ENCODE results near the gene CIRBP. TPM values are rescaled to one million over a fixed set of nuclear protein-coding genes. Genes with fewer than 3 reads are reported as not detected.

CIRBP gene
- total and polyA plus RNA-seq, 9 of the 15 experiments (the other 6 are each of a cell fraction or from before 2014, with no cell fraction given): 20.5 to 327 (median 176) TPM

GRCh38 chr19:1249298-1249989, 19.7 kb upstream of the CIRBP start (continued):
- no peak for TF ChIP-seq ZNF586 (CRISPR knock-in tag; conservative IDR thresholded peaks at IDR 0.05)
- TF ChIP-seq CSDE1 (IDR thresholded peaks at IDR 0.05): no peak
- no peak for TF ChIP-seq TCF7 (IDR thresholded peaks at IDR 0.05; ENCODE audit: borderline replicate concordance)
- TF ChIP-seq, protein P1, sequence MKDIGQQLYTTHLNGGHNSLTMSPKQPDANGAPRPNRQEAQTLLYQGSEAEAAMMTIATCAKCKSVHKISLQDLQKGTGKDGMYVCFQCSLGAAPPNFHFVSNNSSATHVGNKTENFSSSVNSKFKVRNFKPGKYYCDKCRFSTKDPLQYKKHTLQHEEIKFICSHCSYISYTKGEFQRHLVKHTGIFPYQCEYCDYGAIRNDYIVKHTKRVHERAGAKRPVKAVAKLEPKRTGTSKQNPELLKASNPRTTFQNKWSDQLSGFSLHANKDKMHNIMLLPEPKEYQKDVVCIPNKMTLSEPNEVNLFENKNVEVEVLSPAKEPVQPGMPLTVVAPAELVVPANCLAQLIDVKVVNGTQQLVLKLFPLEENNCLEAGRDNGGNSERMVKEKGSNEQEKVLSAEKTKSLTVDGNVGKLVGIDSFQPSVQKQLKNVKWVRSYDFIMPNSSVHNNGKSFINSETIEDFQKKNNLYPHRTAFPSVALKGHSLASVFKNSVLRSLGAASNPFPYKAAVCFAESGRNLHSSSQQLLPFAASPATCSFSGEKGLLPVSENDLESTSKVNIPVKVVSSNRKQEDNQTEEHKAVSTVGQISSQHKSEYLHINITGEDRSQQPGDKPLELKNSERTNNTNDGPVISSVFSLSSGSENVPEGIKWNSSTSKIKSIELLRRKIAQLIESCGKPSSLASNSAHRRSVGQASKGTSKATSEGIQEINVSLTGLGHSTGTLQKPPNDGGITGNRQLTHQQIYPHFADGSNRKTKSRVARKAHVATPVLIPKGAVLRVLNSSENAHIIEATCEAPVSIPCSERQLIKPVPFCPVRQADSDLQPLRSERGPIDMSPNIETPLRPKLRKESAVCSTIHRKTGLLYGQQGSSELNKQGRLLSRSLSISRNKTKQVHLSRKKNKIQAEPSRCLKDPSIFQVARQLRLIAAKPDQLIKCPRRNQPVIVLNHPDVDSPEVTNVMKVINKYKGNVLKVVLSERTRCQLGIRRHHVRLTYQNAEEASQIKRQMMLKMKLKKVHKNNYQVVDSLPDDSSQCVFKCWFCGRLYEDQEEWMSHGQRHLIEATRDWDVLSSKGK (CRISPR knock-in tag; IDR thresholded peaks at IDR 0.05): no peak
- no peak for TF ChIP-seq ZNF239 (CRISPR knock-in tag; IDR thresholded peaks at IDR 0.05)
- TF ChIP-seq, protein P2, sequence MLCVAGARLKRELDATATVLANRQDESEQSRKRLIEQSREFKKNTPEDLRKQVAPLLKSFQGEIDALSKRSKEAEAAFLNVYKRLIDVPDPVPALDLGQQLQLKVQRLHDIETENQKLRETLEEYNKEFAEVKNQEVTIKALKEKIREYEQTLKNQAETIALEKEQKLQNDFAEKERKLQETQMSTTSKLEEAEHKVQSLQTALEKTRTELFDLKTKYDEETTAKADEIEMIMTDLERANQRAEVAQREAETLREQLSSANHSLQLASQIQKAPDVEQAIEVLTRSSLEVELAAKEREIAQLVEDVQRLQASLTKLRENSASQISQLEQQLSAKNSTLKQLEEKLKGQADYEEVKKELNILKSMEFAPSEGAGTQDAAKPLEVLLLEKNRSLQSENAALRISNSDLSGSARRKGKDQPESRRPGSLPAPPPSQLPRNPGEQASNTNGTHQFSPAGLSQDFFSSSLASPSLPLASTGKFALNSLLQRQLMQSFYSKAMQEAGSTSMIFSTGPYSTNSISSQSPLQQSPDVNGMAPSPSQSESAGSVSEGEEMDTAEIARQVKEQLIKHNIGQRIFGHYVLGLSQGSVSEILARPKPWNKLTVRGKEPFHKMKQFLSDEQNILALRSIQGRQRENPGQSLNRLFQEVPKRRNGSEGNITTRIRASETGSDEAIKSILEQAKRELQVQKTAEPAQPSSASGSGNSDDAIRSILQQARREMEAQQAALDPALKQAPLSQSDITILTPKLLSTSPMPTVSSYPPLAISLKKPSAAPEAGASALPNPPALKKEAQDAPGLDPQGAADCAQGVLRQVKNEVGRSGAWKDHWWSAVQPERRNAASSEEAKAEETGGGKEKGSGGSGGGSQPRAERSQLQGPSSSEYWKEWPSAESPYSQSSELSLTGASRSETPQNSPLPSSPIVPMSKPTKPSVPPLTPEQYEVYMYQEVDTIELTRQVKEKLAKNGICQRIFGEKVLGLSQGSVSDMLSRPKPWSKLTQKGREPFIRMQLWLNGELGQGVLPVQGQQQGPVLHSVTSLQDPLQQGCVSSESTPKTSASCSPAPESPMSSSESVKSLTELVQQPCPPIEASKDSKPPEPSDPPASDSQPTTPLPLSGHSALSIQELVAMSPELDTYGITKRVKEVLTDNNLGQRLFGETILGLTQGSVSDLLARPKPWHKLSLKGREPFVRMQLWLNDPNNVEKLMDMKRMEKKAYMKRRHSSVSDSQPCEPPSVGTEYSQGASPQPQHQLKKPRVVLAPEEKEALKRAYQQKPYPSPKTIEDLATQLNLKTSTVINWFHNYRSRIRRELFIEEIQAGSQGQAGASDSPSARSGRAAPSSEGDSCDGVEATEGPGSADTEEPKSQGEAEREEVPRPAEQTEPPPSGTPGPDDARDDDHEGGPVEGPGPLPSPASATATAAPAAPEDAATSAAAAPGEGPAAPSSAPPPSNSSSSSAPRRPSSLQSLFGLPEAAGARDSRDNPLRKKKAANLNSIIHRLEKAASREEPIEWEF (CRISPR knock-in tag; IDR thresholded peaks at IDR 0.05): no peak
- TF ChIP-seq ZNF121 (CRISPR knock-in tag; conservative IDR thresholded peaks at IDR 0.05): no peak
- TF ChIP-seq ELF2 (CRISPR knock-in tag; IDR thresholded peaks at IDR 0.05): no peak
- TF ChIP-seq DIDO1 (tag; IDR thresholded peaks at IDR 0.05; ENCODE audit: low read depth): no peak
- no peak for TF ChIP-seq POU5F1 (IDR thresholded peaks at IDR 0.05; ENCODE audit: borderline replicate concordance, low read depth, low read length, partially characterized antibody)
- TF ChIP-seq LEF1 (IDR thresholded peaks at IDR 0.05): no peak
- TF ChIP-seq, protein P3, sequence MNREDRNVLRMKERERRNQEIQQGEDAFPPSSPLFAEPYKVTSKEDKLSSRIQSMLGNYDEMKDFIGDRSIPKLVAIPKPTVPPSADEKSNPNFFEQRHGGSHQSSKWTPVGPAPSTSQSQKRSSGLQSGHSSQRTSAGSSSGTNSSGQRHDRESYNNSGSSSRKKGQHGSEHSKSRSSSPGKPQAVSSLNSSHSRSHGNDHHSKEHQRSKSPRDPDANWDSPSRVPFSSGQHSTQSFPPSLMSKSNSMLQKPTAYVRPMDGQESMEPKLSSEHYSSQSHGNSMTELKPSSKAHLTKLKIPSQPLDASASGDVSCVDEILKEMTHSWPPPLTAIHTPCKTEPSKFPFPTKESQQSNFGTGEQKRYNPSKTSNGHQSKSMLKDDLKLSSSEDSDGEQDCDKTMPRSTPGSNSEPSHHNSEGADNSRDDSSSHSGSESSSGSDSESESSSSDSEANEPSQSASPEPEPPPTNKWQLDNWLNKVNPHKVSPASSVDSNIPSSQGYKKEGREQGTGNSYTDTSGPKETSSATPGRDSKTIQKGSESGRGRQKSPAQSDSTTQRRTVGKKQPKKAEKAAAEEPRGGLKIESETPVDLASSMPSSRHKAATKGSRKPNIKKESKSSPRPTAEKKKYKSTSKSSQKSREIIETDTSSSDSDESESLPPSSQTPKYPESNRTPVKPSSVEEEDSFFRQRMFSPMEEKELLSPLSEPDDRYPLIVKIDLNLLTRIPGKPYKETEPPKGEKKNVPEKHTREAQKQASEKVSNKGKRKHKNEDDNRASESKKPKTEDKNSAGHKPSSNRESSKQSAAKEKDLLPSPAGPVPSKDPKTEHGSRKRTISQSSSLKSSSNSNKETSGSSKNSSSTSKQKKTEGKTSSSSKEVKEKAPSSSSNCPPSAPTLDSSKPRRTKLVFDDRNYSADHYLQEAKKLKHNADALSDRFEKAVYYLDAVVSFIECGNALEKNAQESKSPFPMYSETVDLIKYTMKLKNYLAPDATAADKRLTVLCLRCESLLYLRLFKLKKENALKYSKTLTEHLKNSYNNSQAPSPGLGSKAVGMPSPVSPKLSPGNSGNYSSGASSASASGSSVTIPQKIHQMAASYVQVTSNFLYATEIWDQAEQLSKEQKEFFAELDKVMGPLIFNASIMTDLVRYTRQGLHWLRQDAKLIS (CRISPR knock-in tag; IDR thresholded peaks at IDR 0.05): no peak; the same call in 1 of the 2 replicates
- no peak for TF ChIP-seq FOXJ2 (tag; IDR thresholded peaks at IDR 0.05)
- TF ChIP-seq NCOA4 (IDR thresholded peaks at IDR 0.05; ENCODE audit: partially characterized antibody): no peak
- no peak for TF ChIP-seq SIN3B (IDR thresholded peaks at IDR 0.05; ENCODE audit: low read depth)

Measured in K562 (cell line).